Panc1 (cell line): ENCODE data around the gene TRIM39.

Experiments used
- POLR2AphosphoS5 ChIP-seq: IDR thresholded peaks from 2 replicates; pipeline ENCODE4 v1.6.1; 2012; ENCODE audit warnings: mild to moderate bottlenecking, low read depth, low read length, moderate library complexity
- REST ChIP-seq, 2 experiments: IDR thresholded peaks; 2 replicates each; pipeline ENCODE4 v1.6.1; 2011 to 2012; ENCODE audit warnings: low read depth in 2 of 2, control low read depth in 1 of 2, low read length in 1 of 2, mild to moderate bottlenecking in 1 of 2, moderate library complexity in 1 of 2; ENCODE audit not compliant: insufficient read depth in 1 of 2
- SIN3A ChIP-seq: IDR thresholded peaks from 2 replicates; pipeline ENCODE4 v1.6.1; 2012; ENCODE audit warnings: low read depth, mild to moderate bottlenecking, low read length, moderate library complexity, borderline replicate concordance; ENCODE audit not compliant: insufficient read depth
- TCF7L2 ChIP-seq: IDR thresholded peaks from 2 replicates; pipeline ENCODE4 v1.6.1; 2011; ENCODE audit warnings: mild to moderate bottlenecking, low read depth, low read length, inconsistent platforms
- TF ChIP-seq, protein P1 (sequence below): fragments of 450-650 bp; IDR thresholded peaks from 2 replicates; pipeline ENCODE4 v1.5.1; 2017; ENCODE audit warnings: mild to moderate bottlenecking

DNA sequence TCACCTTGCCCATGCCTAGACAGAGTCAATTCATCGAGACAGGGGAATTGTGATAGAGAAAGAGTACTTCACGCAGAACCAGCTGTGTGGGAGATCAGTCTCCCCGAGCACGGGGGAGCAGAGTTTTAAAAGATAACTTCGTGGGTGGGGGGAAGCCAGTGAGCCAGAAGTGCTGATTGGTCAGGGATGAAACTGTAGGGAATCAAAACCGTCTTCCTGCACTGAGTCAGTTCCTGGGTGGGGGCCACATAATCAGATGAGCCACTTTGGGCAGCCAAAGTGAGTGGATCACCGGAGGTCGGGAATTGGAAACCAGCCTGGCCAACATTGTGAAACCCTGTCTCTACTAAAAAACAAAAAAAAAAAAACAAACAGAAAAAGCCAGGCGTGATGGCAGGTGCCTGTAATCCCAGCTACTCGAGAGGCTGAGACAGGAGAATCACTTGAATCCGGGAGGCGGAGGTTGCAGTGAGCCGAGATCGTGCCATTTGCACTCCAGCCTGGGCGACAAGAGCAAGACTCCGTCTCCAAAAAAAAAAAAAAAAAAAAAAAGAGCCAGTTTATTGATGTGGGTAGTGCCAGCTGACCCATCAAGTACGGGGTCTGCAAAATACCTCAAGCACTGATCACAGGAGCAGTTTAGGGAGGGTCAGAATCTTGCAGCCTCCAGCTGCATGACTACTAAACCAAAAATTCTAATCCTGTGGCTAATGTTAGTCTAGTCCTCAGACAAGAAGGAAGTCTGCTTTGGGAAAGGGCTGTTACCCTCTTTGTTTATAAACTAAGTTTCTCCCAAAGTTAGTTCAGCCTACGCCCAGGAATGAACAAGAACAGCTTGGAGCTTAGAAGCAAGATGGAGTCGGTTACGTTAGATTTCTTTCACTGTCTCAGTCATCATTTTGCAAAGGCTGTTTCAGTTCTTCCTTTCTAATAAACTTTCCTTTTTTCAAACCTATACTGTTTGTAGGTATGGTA lies 3.9 kb upstream of the TRIM39 start:
- TF ChIP-seq, protein P1, sequence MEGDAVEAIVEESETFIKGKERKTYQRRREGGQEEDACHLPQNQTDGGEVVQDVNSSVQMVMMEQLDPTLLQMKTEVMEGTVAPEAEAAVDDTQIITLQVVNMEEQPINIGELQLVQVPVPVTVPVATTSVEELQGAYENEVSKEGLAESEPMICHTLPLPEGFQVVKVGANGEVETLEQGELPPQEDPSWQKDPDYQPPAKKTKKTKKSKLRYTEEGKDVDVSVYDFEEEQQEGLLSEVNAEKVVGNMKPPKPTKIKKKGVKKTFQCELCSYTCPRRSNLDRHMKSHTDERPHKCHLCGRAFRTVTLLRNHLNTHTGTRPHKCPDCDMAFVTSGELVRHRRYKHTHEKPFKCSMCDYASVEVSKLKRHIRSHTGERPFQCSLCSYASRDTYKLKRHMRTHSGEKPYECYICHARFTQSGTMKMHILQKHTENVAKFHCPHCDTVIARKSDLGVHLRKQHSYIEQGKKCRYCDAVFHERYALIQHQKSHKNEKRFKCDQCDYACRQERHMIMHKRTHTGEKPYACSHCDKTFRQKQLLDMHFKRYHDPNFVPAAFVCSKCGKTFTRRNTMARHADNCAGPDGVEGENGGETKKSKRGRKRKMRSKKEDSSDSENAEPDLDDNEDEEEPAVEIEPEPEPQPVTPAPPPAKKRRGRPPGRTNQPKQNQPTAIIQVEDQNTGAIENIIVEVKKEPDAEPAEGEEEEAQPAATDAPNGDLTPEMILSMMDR, result no peak
- TF ChIP-seq POLR2AphosphoS5 (no peak), REST (IDR thresholded peaks at IDR 0.05; ENCODE audit: insufficient read depth in 1 of 2, low read depth in 2 of 2, low read length in 1 of 2) (no peak), SIN3A (no peak), TCF7L2 (no peak)
